Measurements from ENCODE around the gene JAML.
"Not testable (repeated sequence)": the region's sequence is repeated elsewhere in the genome, so short reads cannot be mapped to it uniquely, and the experiment has no call there.

JAML gene

GRCh38 chr11:118198370-118198769 is 26.4 kb downstream of the JAML start:
- DNase-seq (ENCODE audit: low read depth in 2 of 2, low spot score in 1 of 2): peak; percentile 63 to 68

- DNase-seq (ENCODE audit: low read depth in 2 of 2, low spot score in 1 of 2): no peak
Observed at GRCh38 chr11:118194835-118195627, 29.8 kb downstream of the JAML start.

- DNase-seq (ENCODE audit: low read depth in 2 of 2, low spot score in 1 of 2): no peak
Observed at GRCh38 chr11:118193910-118194566, 30.8 kb downstream of the JAML start.

- DNase-seq (ENCODE audit: low read depth in 2 of 2, low spot score in 1 of 2): not testable (repeated sequence)
Observed at GRCh38 chr11:118192817-118193216, 32.0 kb downstream of the JAML start.

GRCh38 chr11:118190942-118191506 is 33.8 kb downstream of the JAML start:
- DNase-seq (ENCODE audit: low read depth in 2 of 2, low spot score in 1 of 2): not testable (repeated sequence)

GRCh38 chr11:118186346-118187107 is 38.3 kb downstream of the JAML start:
- DNase-seq (ENCODE audit: low read depth in 2 of 2, low spot score in 1 of 2): no peak

GRCh38 chr11:118184784-118185579 is 39.8 kb downstream of the JAML start:
- no peak for DNase-seq (ENCODE audit: low read depth in 2 of 2, low spot score in 1 of 2)

- DNase-seq (ENCODE audit: low read depth in 2 of 2, low spot score in 1 of 2): not testable (repeated sequence)
Observed at GRCh38 chr11:118183691-118184090, 41.1 kb downstream of the JAML start.

- DNase-seq (ENCODE audit: low read depth in 2 of 2, low spot score in 1 of 2): no peak
Observed at GRCh38 chr11:118180300-118180703, 44.5 kb downstream of the JAML start.

- no peak for DNase-seq (ENCODE audit: low read depth in 2 of 2, low spot score in 1 of 2)
Observed at GRCh38 chr11:118176778-118177134, 48.1 kb downstream of the JAML start.

- DNase-seq (ENCODE audit: low read depth in 2 of 2, low spot score in 1 of 2): no peak
Observed at GRCh38 chr11:118175993-118176777, 48.6 kb downstream of the JAML start, which contains the start of gene SCN2B. SCN2B (minus strand) TSS chr11:118176639; CDS start chr11:118176431, 208 bp downstream.

GRCh38 chr11:118175031-118175992 is 49.5 kb downstream of the JAML start:
- DNase-seq (ENCODE audit: low read depth in 2 of 2, low spot score in 1 of 2): no peak

GRCh38 chr11:118174006-118174567 is 50.7 kb downstream of the JAML start:
- no peak for DNase-seq (ENCODE audit: low read depth in 2 of 2, low spot score in 1 of 2)

- no peak for DNase-seq (ENCODE audit: low read depth in 2 of 2, low spot score in 1 of 2)
Observed at GRCh38 chr11:118172356-118172755, 52.5 kb downstream of the JAML start.

GRCh38 chr11:118171269-118172062 is 53.3 kb downstream of the JAML start:
- peak; percentile 28 to 42 for DNase-seq (ENCODE audit: low read depth in 2 of 2, low spot score in 1 of 2)

- DNase-seq (ENCODE audit: low read depth in 2 of 2, low spot score in 1 of 2): no peak
Observed at GRCh38 chr11:118170882-118171268, 53.9 kb downstream of the JAML start.

GRCh38 chr11:118170231-118170630 is 54.6 kb downstream of the JAML start:
- no peak for DNase-seq (ENCODE audit: low read depth in 2 of 2, low spot score in 1 of 2)
